ENCODE measurements around the gene DLG2. TPM values are rescaled to one million over a fixed set of nuclear protein-coding genes. Genes with fewer than 3 reads are reported as not detected.

DLG2 gene
- total RNA-seq, 1 donor from 2014 or later, result 25.3 TPM

DNA sequence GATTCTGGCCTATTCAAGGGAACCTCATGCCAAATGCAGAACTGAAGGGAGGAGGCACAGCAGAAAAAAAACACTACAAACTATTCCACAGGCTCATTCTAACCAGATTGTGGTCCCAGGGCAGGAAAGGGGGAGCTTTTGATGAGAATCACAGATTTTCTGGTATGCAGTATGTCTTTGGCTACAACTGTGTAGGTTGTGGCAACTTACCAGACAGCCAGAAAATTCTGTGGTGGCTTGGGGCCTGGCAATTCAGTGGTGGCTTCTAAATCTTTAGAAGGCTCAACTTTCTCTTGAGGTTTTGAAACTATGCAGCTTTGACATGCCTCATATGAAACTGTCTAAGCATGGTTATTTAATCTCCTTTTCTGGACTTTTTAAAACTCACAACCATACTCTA, 1490.2 kb downstream of the DLG2 start:
- DNase-seq (ENCODE audit: low spot score), result no peak

DNA sequence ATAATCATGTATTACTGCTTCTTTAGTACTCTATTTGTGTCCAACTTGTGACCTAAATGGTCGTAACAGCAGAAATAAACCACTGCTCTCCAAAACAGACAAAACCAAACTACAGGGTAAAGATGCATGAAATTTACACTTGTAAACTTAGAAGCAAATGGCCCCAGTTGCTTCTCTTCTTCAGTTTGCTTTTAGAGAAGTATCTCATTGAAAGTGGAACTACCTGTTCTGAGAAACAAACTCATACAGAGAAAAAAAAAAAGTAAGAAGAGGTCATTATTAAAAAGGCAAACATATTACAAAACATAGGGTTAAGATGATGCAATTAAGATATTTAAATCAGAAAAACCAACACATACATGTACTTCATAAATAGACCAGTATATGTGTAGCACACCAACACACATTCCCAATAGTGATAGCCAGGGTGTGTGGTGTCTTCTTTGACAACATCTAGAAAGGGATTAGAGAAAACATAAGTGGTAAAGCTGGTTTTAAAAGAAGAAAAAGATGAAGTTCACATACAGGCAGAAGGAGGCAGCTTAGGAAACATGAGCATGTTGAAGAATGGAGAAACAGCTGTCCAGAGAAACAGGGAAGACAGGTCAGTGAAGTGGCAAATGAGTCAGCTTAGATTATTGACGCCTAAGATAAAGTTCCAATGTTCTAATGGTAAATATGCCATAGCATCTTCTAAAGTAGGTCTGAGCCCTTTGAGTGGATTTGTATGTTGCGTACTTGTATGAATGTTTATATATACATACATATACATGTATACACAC, 1496.3 kb downstream of the DLG2 start:
- no peak for DNase-seq (ENCODE audit: low spot score)

DNA sequence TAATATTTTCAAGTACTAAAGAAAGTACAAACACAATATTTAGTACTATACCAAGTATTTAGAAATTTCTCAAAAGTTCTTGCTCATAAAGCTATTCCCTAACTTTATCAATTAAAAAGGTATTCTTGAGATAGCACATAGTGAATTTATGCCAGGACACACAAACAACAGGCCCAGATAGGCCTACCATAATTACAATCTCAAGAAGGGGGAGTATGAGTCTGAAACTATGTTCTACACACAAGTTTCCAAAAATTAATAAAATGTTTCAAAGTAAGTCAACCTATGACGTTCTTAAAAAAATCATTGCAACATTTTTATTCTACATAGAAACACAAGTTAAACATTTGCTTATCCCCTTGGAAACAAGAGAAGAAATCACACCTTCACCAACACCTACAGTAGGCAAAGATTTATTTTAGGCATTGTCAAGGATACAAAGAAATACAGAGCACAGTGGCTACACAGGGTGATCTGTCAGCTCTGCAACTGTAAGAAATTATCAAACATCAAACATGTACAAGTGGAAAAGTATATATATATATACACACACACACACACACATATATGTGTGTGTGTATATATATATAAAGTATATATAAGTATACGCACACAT, 1497.1 kb downstream of the DLG2 start:
- no peak for DNase-seq (ENCODE audit: low spot score)

DNA sequence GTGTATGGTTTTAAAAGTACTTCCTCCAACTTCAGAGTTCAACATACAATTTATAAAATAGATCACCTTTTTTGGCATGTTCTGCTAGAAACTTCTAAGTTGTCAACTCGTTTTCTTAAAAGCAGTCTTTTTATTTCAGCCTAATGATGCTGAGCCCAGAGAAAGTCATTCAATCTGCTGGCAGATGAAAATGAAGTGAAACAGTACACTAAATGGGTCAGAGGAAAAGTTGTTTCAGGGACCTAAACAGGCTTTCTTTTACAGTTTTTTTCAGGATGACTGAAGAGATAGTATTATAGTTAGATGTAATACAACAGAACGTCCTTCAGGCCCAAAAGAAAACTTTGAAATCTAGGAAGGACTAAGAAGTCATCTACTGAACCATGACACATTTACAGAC, 1498.3 kb downstream of the DLG2 start:
- DNase-seq (ENCODE audit: low spot score), result no peak

DNA sequence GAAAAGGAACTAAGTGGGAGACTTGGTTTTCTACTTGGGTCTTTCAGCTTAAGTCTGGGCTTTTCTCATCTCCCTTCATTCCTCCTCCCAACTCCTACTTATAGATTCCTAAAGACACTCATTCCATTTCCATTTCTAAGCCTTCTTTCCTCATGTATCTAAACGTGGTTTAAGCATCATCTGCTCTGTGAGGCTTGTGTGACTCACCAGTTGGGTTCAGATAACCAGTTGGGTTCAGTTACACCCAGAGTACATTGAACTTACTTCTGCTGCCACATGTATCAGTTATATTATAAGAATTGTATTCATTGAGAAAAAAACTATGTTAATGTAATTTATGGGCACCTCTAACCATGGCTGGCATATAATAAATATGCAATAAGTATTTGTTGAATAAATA, 1509.8 kb downstream of the DLG2 start:
- no peak for DNase-seq (ENCODE audit: low spot score)

DNA sequence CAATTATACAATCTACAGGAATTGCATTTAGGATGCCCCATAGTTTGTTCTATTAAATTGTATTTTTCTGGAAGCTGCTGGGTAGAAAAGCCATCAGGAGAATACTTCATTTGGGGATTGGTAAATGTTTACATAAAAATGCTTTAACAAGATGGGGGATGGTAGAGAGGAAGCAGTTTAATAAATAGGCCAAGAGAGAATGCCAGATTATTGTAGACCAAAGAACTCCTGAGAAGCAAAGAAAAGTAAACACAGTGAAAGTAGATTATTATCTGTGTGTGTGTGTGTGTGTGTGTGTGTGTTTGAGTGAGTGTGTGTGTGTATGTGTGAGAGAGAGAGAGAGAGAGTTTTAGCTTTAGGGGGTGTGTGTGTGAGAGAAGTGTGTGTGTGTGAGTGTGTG, 1520.6 kb downstream of the DLG2 start:
- DNase-seq (ENCODE audit: low spot score), result no peak

DNA sequence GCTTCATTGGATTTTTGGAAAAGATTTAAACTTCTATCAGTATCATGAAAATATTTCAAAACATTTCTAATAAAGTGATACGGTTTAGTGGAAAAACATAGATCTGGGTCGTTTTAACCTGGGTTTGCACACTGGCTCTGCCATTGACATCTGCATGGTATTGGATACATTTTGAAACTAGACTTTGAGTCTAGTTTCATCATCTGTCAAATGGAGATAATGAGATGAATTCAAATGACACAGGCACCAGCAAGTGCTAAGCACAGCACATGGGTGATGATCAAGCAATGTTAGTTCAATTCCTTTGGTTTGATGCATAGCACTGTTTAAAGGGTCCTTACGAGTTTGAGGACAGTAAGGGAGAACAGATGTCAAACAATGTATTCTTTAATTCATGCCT, 1522.0 kb downstream of the DLG2 start:
- no peak for DNase-seq (ENCODE audit: low spot score)

DNA sequence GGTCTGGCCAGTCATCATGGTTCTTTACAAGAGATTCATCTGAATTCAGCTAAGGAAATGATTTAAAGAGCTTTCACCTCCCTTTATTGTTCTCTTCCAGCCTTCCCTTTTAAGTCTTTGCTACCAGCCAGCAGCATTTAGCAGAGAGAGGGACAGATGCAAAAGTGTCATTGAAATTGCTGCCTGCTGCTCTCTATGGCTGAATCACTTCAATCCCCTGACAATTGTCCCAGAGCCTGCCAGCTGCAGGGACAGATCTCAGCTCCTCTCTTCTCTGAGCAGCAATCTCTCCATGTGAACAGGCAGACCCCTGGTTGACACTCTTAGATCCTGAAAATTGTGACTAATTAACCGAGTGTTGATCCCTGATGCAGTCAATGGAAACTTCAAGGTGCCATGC, 1524.0 kb downstream of the DLG2 start:
- DNase-seq (ENCODE audit: low spot score), result no peak

DNA sequence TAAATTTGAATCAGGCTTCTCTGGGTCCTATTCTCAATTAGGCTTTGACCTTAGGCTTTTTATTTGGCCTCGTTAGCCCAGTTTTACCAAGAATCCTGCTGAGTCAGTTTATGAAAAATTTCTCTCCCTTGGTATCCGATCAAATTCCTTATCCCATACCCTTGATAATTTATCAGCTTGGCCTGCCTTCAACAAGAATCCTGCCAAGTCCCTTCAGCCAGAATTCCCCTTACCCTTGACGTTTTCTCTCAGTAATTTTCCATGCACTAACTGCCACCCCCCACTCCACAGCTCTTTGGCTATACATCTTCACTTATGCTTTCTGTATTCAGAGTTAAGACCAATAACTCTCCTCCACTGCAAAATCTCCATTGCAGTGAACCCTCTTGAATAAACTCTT, 1530.0 kb downstream of the DLG2 start:
- DNase-seq (ENCODE audit: low spot score), result no peak

DNA sequence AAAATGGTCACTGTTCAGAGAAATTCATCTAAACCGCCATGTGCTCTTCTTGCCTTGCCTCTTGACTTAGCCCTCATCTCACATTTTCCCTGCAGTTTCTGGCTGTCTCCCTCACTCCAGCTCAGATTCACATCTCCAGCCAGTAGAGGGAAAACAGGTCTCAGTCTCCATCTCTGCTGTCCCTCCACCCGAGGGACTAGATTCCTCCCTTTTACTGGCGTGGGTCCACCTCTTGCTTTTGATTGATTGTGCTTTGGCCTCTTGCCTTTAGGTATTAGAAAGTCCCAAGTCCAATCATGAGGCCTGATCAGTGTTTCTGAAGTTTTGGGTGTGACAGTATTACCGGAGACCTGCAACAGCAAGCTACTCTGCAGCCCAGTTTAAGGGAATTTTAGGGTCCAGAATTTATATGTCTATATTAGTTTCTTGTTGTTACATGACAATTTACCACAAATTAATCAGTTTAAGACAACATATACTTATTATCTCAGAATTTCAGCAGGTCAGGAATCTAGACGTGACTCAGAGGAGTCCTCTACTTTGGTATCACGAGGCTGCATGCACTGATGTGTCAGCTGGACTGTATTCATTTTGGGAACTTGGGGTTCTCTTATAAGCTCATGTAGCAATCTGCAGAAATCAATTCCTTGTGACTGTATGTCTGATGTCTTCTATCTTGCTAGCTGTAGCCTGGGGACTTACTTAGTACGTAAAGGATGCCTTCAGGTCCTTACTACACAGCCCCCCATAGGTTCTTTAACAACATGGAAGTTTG, 1535.7 kb downstream of the DLG2 start:
- DNase-seq (ENCODE audit: low spot score), result no peak

DNA sequence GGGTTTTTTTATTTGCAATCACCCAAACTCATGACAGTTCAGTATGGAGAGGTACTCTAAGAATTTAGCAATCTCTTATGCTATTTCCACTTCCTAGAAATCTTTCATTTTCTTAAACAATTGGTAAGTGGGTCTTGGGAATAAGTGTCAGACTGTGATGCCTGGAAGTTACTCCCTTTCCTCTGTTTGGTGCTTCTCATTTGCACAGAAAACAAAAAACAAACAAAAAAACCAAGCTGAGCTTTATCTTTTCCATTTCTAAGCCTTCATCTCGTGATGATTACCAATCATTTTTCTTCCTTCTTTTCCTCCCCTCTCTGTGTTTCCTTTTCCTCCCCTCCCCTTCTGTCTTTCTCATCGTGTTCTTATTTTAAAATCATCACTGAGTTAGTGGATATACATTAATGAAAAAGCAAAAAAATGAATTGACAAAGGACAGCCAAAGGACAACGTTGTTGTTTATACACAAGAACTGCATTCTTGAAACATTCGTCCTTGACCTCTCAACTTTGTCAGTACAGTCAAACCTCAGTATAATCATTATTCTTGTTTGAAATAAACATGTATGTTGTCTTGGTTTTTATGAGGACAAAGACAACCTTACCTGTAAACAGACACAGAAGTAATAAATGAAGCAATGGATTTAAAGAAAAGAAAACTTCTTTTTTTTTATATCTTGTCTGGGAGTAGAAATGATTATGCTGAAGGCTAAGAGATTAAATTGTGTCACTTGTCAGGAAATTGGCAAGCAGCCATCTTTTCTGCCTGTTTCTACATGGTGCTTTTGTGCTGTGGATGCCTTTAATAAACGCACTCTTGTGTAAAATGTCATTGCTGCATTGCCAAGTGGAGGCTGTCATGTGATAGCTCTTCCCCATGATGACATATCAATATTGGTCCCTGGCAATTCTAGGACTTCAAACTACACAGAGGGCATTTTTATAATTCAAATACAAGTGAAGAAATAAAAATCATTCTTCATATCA, 1537.8 kb downstream of the DLG2 start:
- no peak for DNase-seq (ENCODE audit: low spot score)

DNA sequence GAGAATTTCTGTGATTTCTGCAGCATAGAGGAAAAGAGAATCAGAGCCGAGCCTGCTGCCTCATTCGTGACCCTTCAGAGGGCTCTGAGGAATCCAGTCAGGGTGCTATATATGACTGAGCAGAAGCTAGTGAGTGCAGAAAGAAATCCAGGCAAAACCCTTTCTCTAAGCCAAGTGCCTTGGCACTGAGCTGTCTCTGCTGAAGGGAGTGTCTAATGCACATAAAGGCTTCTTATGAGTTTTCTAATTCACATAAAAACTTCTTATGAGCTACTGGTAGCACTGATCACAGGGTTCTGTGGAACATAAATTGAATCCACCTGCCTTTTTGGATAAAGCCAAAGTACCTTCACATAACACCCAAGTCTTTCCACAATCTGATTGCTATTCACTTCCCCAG, 1555.3 kb downstream of the DLG2 start:
- no peak for DNase-seq (ENCODE audit: low spot score)

DNA sequence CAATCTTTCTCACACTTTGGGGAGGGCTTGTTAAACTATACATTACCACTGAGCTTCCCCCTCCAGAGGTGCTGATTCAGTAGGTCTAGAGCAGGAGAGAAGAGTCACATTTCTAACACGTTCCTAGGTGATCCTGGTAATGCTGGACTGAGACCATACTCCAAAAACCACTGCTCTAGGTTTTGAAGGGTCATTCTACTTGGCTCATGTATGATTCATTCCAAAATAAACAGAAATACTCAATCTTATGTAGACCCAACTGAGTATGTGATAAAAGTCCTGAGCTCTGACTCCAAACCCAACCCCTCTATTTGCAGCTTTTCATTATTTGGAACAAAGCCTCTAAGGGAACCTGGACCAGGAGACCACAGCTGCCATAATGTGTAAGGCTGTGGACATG, 1558.1 kb downstream of the DLG2 start:
- no peak for DNase-seq (ENCODE audit: low spot score)

DNA sequence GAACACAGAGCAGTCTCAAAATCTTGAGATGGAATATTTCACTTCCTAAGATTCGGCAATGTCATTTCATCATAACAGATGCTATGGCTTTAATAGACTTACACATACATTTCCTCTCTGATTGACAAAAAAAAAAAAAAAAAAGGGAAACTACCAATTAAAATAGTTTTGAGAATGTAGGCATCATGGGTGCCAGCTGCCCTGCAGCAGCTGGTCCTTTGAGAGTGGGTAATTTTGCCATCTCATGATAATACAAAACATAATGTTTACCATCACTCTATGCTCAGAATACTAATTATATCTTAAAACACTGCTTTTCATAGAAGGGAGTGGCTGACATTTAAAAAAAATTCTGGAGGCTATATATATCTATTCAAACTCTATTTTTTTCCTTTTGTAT, 1565.4 kb downstream of the DLG2 start:
- DNase-seq (ENCODE audit: low spot score), result no peak

DNA sequence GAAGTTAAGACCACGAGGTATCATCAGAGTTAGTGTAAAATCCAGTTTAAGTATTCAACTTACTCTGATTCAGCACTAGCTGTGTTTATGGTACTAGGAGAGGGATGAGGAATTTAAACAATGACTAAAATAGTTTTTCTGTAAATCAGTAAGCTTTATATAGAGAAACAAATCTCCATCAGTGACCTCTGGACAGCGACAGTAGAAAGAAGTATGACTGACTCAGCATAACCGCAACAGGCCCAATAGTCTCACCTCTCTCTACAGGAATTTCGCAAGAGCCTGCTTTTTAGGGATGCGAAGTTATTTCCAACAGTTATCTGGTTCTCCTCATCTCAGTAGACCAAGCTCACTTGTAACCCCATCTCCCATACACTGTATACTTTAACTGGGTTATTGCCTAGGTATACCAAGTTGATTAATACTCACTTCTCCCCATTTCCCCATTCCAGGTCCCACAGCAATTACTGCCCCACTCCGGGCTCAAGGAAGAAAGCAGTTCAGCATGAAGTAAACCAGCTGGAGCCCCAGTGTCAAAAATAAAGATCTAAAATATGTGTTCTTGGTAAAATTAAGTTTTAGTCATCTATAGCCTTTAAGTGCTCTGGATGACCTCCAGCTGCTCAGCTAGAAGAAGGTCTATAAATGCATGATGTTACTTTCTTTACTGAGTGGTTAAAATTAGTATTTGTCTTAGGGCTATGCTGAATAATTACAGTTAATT, 1570.3 kb downstream of the DLG2 start:
- DNase-seq (ENCODE audit: low spot score), result no peak

DNA sequence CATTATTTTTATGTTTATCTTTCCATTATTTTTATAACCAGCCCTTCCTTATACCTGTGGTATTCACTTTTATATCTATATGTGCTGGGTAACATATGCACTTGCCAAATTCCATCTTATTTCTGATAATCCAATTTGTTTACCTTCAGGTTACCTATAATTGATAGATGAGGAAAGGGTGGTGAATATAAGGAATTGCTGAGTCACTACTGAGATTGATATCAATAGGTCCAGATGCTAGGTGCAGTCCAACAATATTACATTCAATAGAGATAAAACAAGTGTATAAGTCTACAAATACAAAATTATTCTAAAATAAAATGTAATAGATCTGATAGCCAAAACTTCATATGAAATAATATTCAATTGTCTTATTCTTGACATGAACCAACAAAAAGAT, 1582.0 kb downstream of the DLG2 start:
- no peak for DNase-seq (ENCODE audit: low spot score)

DNA sequence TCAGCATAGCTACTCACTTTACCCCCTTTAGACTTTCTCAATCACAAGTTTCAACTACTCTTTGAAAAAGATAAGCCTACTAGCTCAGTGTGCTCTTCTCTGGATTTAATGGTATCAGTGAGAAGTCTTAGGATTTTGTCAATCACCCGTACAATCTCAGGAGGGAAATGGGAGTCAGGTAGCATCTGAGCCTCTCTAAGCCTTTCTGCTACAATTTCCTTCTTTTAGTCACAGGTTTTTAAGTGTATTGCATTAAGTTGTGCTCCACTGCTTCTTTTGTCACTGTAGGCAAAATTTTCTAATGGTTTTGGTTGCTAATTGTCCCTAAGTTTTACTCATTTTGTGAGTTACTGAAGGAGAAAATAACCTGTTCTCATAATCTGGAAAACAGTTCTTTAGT, 1582.4 kb downstream of the DLG2 start:
- no peak for DNase-seq (ENCODE audit: low spot score)

DNA sequence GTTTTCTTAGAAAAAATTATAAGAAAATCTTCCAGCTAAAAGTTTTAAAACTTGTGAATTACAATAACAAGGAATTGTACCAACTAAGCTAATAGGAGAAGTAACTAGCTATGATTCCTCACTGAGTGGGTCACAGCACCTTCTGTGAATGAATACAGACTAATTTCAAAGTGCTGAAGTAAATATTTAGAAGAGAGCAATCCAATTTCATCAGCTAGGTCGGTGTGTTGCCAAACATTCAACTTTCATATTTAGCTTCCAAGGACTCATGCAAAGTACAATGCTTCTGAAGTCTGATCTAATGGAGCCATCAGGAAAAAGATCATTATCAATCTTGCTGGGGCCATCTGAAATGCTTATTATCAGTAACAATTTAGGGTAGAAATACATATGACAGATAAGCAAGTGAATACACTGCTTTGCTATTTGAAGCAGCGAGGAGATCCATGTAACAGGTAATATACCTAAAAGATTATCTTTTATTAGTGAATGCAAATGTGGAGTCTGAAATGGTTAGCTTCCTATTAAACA, 1590.4 kb downstream of the DLG2 start:
- DNase-seq (ENCODE audit: low spot score), result no peak

DNA sequence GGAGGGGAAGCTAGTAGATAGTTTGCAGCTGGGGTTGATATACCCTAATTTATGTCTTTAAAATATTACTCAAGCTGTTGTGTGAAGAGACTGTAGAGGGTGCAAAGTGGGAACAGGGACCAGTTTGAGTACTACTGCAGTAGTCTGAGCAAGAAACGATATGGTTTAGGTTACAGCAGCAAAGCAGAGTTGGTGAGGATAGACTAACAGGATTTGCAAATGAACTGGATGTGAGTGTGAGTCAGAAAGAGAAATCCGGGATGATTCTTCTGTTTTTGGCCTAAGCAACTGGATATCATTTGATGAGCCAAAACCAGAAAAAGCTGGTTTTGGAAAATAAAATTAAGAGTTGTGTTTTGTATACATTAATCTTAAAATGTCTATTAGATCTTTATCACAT, 1591.5 kb downstream of the DLG2 start:
- no peak for DNase-seq (ENCODE audit: low spot score)

DNA sequence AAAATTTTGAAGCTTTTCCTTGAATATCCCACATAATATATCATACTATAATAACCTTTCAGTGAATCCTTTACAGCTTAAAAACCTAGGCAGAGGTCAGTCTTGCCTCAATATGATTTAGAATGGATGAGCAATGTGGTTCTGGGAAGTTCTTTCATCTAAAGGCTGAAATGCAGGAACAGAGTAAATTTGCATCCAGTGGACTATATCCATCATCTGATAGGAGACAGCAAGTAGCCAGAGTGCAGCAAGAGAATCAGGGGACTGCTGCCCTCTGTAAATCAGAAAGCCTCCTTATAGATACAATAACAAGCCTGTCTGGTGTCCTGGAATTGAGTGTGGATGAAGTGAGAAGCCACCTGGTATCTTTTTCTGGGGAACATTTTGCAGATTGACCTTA, 1592.7 kb downstream of the DLG2 start:
- DNase-seq (ENCODE audit: low spot score), result no peak

DNA sequence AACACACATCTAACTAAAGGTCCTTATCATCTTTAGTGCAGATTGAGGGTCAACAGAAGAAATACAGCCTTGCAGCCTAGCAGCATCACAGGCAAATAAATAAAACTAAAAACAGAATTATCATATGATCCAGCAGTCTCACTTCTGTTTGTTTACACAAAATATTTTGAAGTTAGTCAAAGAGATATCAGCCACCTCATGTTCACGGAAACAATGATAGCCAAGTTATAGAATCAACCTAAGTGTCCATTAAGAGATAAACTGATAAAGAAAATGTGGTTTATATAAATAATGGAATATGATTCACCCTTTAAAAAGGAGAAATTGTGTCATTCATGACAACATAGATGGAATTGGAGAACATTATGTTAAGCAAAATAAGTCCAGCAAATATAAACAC, 1602.9 kb downstream of the DLG2 start:
- no peak for DNase-seq (ENCODE audit: low spot score)

Measured in umbilical cord (tissue), 2 donors.